ENCODE data around the gene RYR3.
"Not testable (repeated sequence)": the region's sequence is repeated elsewhere in the genome, so short reads cannot be mapped to it uniquely, and the experiment has no call there.

RYR3 gene

DNA sequence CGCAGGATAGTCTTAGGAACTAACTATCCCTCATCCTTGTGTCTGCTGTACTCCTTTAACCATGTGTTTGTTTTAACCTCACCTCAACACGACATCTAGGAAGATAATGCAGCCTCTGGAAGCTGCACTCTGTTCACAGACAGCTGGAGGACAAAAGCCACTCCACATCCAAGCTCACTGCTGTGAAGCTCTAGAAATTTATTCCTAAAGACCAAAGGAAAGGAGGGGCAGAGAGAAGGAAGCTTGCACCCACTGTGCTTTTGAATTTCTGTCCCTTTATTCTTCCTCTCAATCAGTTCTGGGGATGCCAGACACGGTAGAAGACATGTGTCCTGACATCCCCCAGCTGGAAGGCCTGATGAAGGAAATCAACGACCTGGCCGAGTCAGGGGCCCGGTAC lies 474.6 kb downstream of the RYR3 start:
- no peak for TF ChIP-seq JUND (IDR thresholded peaks at IDR 0.05; ENCODE audit: low read depth)
- in situ Hi-C loops (cut with HindIII; ENCODE audit: low pct_unique_long_range_greater_than_20kb, low sequenced_read_pairs) = no loop called here
- no peak for DNase-seq (ENCODE audit: low read depth in 1 of 2, low spot score in 1 of 2)

DNA sequence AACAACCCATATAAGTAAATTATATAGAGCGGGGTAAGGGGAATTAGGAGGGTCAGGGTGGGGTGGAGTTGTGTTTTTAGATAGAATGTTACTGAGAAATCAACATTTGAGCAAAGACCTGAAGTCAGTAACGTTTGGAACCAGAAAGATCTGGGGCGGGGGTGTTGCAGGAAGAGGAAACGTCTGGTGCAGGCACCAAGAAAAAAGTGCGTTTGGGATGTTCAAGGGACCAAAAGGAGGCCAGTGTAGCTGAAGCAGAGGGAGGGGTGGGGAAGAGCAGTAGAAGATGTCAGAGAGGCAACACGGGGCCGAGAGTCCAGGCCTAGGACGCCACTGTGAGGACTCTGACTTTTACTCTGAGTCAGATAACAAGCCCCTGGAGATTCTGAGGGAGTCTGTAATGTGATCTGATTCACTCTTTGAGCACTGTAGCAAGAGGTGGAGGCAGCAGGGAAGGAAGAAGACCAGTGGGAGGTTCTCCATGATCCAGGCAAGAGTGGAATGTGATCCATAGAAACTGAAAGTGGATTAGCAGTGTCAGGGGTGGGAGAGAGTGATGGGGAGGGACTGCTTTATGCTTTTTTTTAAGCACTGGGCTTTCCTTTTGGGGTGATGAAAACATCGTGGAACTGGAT lies 478.3 kb downstream of the RYR3 start:
- no peak for DNase-seq (ENCODE audit: low read depth in 1 of 2, low spot score in 1 of 2)
- in situ Hi-C loops (cut with HindIII; ENCODE audit: low pct_unique_long_range_greater_than_20kb, low sequenced_read_pairs) = no loop called here
- no peak for TF ChIP-seq JUND (IDR thresholded peaks at IDR 0.05; ENCODE audit: low read depth)

DNA sequence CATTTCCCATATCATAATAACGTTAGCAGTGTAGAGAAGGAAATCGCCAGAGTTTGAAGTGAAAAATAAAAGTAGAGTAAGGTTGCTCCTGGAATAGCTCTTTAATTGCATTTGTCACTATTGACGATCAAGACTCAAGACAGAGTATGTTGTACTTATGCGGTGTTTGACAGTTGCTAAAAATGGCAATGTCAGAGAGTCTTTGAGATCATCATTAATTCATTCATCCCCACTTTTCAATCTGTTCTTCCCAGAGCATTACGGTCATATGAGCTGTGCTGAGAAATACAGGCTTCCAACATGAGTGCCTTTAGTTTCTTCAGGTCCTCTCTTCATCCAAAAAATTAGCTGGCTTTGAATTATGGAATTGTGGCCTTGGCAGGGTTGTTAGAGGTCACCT lies 483.7 kb downstream of the RYR3 start:
- no peak for DNase-seq (ENCODE audit: low read depth in 1 of 2, low spot score in 1 of 2)
- in situ Hi-C loops (cut with HindIII; ENCODE audit: low pct_unique_long_range_greater_than_20kb, low sequenced_read_pairs) = no loop called here
- no peak for TF ChIP-seq JUND (IDR thresholded peaks at IDR 0.05; ENCODE audit: low read depth)

DNA sequence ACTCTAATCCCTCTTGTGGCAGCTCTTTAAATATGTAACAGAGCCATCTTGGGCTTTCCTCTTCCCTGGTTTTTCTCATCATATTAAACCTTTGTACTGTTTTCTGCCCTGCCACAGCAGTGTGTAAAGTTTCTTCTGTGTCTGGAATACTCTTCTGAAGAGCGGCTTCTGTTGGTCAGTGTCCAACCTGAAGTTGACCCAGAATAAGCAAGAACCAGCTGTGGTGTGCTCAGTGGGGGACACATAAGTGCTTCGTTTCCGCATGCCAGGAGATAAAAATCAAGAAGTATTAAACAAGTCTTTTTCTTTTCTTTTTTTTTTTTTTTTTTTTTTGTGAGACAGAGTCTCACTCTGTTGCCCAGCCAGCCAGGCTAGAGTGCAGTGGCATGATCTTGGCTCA lies 484.3 kb downstream of the RYR3 start:
- no peak for TF ChIP-seq JUND (IDR thresholded peaks at IDR 0.05; ENCODE audit: low read depth)
- no peak for DNase-seq (ENCODE audit: low read depth in 1 of 2, low spot score in 1 of 2)
- in situ Hi-C loops (cut with HindIII; ENCODE audit: low pct_unique_long_range_greater_than_20kb, low sequenced_read_pairs) = no loop called here

DNA sequence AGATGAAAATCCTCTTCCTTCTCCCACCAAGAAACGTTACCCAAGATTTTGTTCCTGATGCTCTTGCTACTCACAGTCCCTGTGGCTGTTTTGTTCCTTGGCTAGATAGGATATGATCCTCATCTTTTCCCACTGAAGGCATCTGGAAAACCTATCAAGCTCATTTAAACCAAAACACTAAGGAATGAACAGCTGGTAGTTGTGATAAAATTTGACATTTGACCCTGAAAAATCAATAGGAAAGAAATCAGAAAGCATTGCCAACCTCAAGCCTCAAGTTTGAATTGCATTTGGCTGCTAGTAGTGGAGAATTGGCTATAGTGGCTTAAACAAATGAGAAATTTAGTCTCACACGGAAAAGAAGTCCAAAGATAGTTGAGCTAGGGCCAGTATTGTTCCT lies 486.9 kb downstream of the RYR3 start:
- TF ChIP-seq JUND (IDR thresholded peaks at IDR 0.05; ENCODE audit: low read depth) = no peak
- no peak for DNase-seq (ENCODE audit: low read depth in 1 of 2, low spot score in 1 of 2)
- in situ Hi-C loops (cut with HindIII; ENCODE audit: low pct_unique_long_range_greater_than_20kb, low sequenced_read_pairs) = no loop called here

DNA sequence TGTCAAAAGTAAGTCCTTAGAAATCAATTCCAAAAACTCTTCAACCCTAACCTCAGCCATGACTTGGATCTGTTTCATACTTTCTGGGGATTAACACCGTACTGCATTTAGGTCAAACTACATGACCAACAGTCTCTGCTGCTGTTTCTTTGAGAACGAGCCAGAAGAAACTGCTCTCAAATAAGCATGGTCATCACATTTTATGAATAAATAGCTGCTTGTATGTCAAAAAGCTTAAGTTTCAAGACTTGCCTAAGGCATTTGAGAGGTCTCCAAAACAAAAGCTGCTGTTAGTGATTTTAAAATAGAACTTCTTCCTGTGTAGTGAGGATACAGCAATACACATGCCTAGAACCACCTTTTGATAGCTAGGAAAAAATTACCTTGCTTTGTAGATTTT lies 491.2 kb downstream of the RYR3 start:
- DNase-seq (ENCODE audit: low read depth in 1 of 2, low spot score in 1 of 2) = no peak
- in situ Hi-C loops (cut with HindIII; ENCODE audit: low pct_unique_long_range_greater_than_20kb, low sequenced_read_pairs) = no loop called here
- no peak for TF ChIP-seq JUND (IDR thresholded peaks at IDR 0.05; ENCODE audit: low read depth)

DNA sequence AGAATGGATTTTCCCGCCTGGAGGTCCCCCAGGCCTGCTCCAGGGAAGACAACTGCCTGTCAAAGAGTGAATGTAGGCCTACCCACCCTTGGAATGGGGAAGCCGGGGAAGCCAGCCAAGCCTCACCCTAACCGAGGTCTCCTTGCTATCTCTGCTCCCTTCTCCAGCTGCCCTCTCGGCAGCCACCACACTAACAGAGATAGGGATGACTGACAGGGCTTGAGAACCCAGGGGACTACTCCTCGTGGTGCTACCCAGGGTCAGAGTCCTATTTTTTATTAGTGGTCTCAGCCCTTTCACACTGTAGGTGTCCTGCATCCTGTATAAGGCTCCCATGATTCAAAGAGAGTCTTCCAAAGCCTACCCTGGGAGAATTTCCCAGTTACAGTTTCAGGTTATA lies 496.9 kb downstream of the RYR3 start:
- in situ Hi-C loops (cut with HindIII; ENCODE audit: low pct_unique_long_range_greater_than_20kb, low sequenced_read_pairs) = no loop called here

DNA sequence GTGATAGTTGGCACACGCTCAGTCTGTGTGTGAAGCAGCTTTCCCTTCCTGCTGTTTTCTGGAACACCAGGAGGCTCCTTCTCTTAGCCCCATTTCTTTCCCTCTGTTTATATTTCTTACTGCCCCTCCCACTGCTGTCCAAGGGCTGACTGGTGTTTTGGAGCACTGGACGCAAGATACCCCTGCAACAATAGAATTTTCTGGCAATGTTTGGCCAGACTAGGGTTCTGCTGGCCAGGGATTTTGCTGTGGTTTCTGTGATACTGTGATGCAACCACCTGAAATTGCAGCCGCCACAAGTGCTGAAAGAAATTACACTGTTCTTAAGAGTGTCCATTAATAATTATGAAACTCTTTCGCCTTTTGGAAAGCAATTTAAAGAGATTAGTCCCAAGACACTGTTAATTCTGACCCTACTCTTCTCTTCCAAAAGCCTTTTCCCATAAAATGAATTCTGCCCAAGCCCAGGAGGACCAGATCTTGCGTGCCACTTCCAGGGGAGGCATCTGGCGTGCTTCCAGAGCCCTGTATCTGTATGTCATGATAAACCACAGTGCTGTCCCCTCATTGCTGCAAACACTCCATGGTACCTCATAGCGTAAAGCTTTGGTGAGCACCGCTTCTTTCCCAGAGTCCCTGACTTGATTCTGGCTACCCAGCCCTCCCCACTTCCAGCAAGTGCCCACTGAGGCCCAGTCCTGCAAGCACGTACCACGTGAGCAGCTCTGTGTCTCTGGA lies 498.1 kb downstream of the RYR3 start:
- in situ Hi-C loops (cut with HindIII; ENCODE audit: low pct_unique_long_range_greater_than_20kb, low sequenced_read_pairs) = no loop called here
- DNase-seq (ENCODE audit: low read depth in 1 of 2, low spot score in 1 of 2) = no peak
- no peak for TF ChIP-seq JUND (IDR thresholded peaks at IDR 0.05; ENCODE audit: low read depth)

More for the DNA sequence above, 496.9 kb downstream of the RYR3 start:
- TF ChIP-seq JUND (IDR thresholded peaks at IDR 0.05; ENCODE audit: low read depth) = no peak
- no peak for DNase-seq (ENCODE audit: low read depth in 1 of 2, low spot score in 1 of 2)

DNA sequence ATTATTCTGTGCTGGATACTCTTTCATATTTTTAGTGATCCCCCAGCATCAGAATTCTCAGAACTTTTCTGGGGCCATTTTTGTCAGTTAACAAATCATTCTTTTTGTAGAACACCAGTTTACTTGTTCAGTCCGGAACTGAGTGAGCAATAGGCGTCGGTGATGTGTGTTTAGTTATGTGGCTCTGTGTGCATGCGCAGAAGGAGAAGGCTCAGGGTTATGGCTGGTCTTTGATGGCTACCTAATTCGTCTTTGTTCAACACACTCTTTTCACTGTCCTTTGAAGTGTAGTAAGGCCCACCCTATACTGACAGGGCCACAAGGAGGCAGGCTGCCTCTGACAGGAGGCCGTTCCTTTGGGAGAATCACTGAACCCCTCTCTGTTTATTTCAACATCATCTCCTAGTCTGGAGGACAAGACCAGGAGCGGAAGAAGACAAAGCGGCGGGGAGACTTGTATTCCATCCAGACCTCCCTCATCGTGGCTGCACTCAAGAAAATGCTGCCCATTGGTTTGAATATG lies 499.4 kb downstream of the RYR3 start:
- no peak for DNase-seq (ENCODE audit: low read depth in 1 of 2, low spot score in 1 of 2)
- in situ Hi-C loops (cut with HindIII; ENCODE audit: low pct_unique_long_range_greater_than_20kb, low sequenced_read_pairs) = no loop called here
- TF ChIP-seq JUND (IDR thresholded peaks at IDR 0.05; ENCODE audit: low read depth) = no peak

DNA sequence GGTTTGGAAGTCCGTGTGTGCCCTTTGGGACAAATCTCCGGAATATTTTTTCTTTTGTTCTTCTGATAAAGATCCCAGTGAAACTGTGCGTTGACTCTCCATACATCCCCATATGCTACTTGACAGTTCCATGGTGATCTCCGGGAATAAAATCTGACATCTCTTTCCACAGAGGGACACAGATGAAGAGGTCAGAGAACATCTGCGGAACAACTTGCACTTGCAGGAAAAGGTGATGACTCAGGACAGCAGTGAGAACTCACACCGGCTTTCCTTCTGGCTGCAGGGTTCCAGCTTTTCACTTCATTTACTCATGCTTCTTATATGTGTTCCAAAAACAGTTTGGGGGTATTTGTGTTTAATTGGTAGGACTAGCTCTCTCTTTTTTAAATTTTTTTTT lies 500.0 kb downstream of the RYR3 start:
- no peak for DNase-seq (ENCODE audit: low read depth in 1 of 2, low spot score in 1 of 2)
- in situ Hi-C loops (cut with HindIII; ENCODE audit: low pct_unique_long_range_greater_than_20kb, low sequenced_read_pairs) = no loop called here
- no peak for TF ChIP-seq JUND (IDR thresholded peaks at IDR 0.05; ENCODE audit: low read depth)

DNA sequence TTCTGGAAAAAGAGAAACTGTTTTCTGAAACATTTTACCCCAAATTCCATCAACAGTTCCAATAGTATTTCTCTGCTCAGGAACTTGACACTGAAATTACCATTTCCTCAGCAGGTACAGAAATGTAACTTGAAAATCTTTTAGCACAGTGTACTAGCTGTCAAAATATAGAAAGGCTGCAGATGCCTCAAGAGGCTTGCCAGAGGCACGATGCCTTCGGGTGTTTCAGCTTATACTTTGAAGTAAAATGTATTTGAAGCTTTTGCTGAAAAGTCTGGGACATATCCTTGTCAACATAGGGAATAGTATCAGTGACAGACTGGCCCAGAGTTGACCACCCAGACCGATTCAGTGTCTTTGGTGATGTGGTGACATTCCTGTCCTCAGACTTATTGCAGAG lies 503.1 kb downstream of the RYR3 start:
- DNase-seq (ENCODE audit: low read depth in 1 of 2, low spot score in 1 of 2) = no peak
- TF ChIP-seq JUND (IDR thresholded peaks at IDR 0.05; ENCODE audit: low read depth) = no peak
- in situ Hi-C loops (cut with HindIII; ENCODE audit: low pct_unique_long_range_greater_than_20kb, low sequenced_read_pairs) = no loop called here

DNA sequence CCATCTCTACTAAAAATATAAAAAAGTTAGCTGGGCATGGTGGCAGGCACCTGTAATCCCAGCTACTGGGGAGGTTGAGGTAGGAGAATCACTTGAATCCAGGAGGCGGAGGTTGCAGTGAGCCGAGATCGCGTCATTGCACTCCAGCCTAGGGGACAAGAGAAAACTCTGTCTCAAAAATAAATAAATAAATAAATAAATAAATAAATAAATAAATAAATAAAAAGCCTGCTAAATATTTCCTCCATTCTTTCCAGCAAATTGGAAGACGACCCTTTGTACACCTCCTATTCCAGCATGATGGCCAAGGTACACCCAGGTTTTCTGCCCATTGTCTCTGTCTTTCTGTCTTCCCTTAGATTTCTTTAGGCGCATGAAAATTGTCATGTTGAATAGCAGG lies 508.7 kb downstream of the RYR3 start:
- DNase-seq (ENCODE audit: low read depth in 1 of 2, low spot score in 1 of 2); in situ Hi-C loops (cut with HindIII; ENCODE audit: low pct_unique_long_range_greater_than_20kb, low sequenced_read_pairs): not testable (repeated sequence)

DNA sequence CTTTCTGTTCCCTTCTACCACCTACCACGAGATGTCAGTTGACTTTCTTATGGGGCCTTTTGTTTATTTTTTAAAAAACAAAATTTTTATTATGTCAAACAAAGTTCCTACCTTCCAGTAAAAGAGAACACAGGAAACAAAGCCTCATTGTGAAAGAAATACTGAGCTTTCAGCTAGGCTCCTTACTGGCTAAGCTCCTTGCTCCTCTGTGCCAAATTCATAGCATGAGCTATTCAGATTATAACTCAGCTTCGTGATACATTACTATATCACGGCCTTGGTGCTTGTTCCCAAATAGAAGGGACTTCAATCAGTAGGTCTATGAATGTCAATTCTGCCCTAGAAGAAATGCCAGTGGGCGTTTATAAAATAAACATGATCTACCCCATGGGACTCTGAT lies 511.7 kb downstream of the RYR3 start:
- in situ Hi-C loops (cut with HindIII; ENCODE audit: low pct_unique_long_range_greater_than_20kb, low sequenced_read_pairs) = no loop called here
- DNase-seq (ENCODE audit: low read depth in 1 of 2, low spot score in 1 of 2) = no peak
- no peak for TF ChIP-seq JUND (IDR thresholded peaks at IDR 0.05; ENCODE audit: low read depth)
